Measurements from ENCODE around the gene PTPRE.

PTPRE gene

GRCh38 chr10:127874671-127875448, 32.0 kb upstream of the PTPRE start:
- H3K27me3 ChIP-seq (ENCODE audit: control insufficient read depth, insufficient read depth, low read length): no peaks in the 10 kb centered on the region
- H3K4me3 ChIP-seq (ENCODE audit: low read length): no peak overlapping the region
- H3K4me1 ChIP-seq (ENCODE audit: control insufficient read depth, insufficient read depth, low read length): no peaks in the 10 kb centered on the region
- H3K9ac ChIP-seq (ENCODE audit: low read length): no peak overlapping the region
- no peak overlapping the region for H3K27ac ChIP-seq (ENCODE audit: low read depth, low read length)
- no peaks in the 10 kb centered on the region for H3K36me3 ChIP-seq (ENCODE audit: control insufficient read depth, insufficient read depth, low read length)

DNA sequence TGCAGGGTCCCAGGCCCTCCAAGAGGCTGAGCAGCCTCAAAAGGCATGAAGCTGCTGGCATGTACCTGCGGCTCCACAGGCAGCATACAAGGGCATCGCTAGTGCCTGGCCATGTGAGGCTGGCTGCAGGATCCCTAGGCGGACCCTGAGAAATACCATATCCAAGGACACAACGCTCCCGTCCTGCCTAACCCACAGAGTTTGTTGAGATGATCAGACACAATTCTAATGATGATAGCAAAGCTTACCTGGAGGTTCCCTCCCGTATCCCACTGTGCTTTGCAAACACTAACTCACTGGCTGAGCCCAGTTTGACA, 31.5 kb upstream of the PTPRE start:
- Histone ChIP-seq H3K27me3 (ENCODE audit: control insufficient read depth, insufficient read depth, low read length) (no peaks in the 10 kb centered on the region), H3K27ac (ENCODE audit: low read depth, low read length) (no peak overlapping the region), H3K9ac (ENCODE audit: low read length) (no peak overlapping the region), H3K36me3 (ENCODE audit: control insufficient read depth, insufficient read depth, low read length) (no peaks in the 10 kb centered on the region), H3K4me3 (ENCODE audit: low read length) (no peak overlapping the region), H3K4me1 (ENCODE audit: control insufficient read depth, insufficient read depth, low read length) (no peaks in the 10 kb centered on the region)

DNA sequence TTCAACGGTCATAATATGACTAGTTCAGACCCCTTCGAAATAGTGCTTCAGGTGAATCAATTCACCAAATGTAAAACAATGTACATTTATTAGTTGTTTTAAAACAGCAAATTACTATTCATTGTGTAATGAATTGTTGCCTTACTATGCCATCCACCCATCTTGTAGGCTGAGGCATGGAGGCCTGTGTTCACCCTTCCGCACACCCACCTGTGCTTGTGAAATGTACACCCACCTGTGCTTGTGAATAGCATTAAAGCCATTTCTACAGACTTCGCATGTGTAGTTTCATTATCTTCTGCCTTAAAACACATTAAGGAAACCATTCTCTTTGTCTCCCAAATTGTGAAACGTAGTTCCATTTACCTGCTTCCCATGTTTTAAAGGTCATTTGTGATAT, 31.0 kb upstream of the PTPRE start:
- Histone ChIP-seq H3K9ac (ENCODE audit: low read length) (no peak overlapping the region), H3K27me3 (ENCODE audit: control insufficient read depth, insufficient read depth, low read length) (no peaks in the 10 kb centered on the region), H3K4me1 (ENCODE audit: control insufficient read depth, insufficient read depth, low read length) (no peaks in the 10 kb centered on the region)

DNA sequence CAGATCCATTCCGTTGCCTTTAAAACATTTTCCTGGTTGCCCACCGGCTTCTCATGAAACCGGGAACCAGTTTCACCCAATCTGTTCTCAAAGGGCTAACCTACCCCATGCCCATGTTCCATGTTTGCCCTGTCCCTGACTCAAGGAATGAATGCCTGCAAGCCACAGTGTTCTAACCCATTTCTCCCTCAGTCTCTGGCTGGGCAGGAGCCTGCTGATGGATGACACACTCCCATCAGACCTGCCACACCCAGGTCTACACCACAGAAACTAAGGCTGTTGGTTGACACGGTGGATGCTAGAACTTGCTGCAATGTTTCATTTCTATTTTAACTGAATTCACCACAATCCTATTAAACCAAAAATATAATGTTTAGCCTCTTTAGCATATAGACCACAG, 29.8 kb upstream of the PTPRE start:
- Histone ChIP-seq H3K9ac (ENCODE audit: low read length) (no peak overlapping the region), H3K27me3 (ENCODE audit: control insufficient read depth, insufficient read depth, low read length) (no peaks in the 10 kb centered on the region), H3K36me3 (ENCODE audit: control insufficient read depth, insufficient read depth, low read length) (no peaks in the 10 kb centered on the region), H3K27ac (ENCODE audit: low read depth, low read length) (no peak overlapping the region), H3K4me1 (ENCODE audit: control insufficient read depth, insufficient read depth, low read length) (no peaks in the 10 kb centered on the region), H3K4me3 (ENCODE audit: low read length) (no peak overlapping the region)

More for the DNA sequence above, 31.0 kb upstream of the PTPRE start:
- H3K4me3 ChIP-seq (ENCODE audit: low read length): no peak overlapping the region
- H3K27ac ChIP-seq (ENCODE audit: low read depth, low read length): no peak overlapping the region
- no peaks in the 10 kb centered on the region for H3K36me3 ChIP-seq (ENCODE audit: control insufficient read depth, insufficient read depth, low read length)

- Histone ChIP-seq H3K27me3 (ENCODE audit: control insufficient read depth, insufficient read depth, low read length) (no peaks in the 10 kb centered on the region), H3K4me3 (ENCODE audit: low read length) (no peak overlapping the region), H3K27ac (ENCODE audit: low read depth, low read length) (no peak overlapping the region), H3K9ac (ENCODE audit: low read length) (no peak overlapping the region), H3K4me1 (ENCODE audit: control insufficient read depth, insufficient read depth, low read length) (no peaks in the 10 kb centered on the region), H3K36me3 (ENCODE audit: control insufficient read depth, insufficient read depth, low read length) (no peaks in the 10 kb centered on the region)
These were observed 29.2 kb upstream of the PTPRE start for GRCh38 chr10:127877699-127878098.

GRCh38 chr10:127878475-127879055, 28.3 kb upstream of the PTPRE start:
- Histone ChIP-seq H3K36me3 (ENCODE audit: control insufficient read depth, insufficient read depth, low read length) (no peaks in the 10 kb centered on the region), H3K9ac (ENCODE audit: low read length) (no peak overlapping the region), H3K27me3 (ENCODE audit: control insufficient read depth, insufficient read depth, low read length) (no peaks in the 10 kb centered on the region), H3K4me1 (ENCODE audit: control insufficient read depth, insufficient read depth, low read length) (no peaks in the 10 kb centered on the region), H3K27ac (ENCODE audit: low read depth, low read length) (no peak overlapping the region), H3K4me3 (ENCODE audit: low read length) (no peak overlapping the region)

DNA sequence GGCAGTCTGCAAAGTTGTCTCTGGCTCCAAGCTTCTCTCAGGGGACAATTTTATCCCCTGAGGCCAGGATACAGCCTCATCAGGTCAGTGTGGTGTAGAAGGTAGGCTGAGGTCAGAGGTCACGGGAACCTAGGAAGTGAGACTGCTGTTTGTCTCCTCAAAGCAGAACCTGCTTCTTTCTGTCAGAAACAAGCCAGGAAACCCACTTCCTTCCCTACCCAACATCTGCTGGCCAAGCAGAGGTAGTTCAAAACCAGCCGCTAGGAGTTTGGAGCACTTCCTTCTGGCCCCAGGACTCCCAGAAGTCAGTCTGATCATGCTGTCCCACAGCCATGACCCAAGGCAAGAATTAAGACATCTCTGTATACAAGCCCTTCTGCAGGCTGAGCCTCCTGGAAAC, 26.3 kb upstream of the PTPRE start:
- Histone ChIP-seq H3K4me3 (ENCODE audit: low read length) (no peak overlapping the region), H3K4me1 (ENCODE audit: control insufficient read depth, insufficient read depth, low read length) (no peaks in the 10 kb centered on the region), H3K27ac (ENCODE audit: low read depth, low read length) (no peak overlapping the region)

DNA sequence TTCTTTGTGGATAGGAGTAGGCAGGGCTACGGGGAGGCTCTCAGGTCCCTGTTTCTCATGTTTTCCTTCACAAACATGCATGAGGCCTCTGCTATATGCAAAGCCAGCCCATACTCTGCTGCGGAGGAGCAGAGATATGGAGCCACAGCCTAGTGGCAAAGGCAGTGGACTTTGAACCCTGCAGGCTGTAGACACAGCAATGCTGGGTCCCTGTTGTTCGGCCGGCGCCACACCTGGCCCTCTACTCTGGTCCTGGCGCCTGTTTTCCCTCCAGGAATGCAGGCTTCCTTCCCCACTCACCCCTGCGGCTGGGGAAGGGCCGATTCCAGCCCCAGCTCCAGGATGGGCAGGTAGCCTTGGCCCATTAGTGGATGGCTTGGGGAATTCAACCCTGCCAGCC, 25.6 kb upstream of the PTPRE start:
- Histone ChIP-seq H3K4me3 (ENCODE audit: low read length) (no peak overlapping the region), H3K9ac (ENCODE audit: low read length) (no peak overlapping the region), H3K27ac (ENCODE audit: low read depth, low read length) (peak overlapping the region; percentile 21), H3K36me3 (ENCODE audit: control insufficient read depth, insufficient read depth, low read length) (no peaks in the 10 kb centered on the region), H3K27me3 (ENCODE audit: control insufficient read depth, insufficient read depth, low read length) (no peaks in the 10 kb centered on the region), H3K4me1 (ENCODE audit: control insufficient read depth, insufficient read depth, low read length) (no peaks in the 10 kb centered on the region)

More for the DNA sequence above, 26.3 kb upstream of the PTPRE start:
- Histone ChIP-seq H3K9ac (ENCODE audit: low read length) (no peak overlapping the region), H3K36me3 (ENCODE audit: control insufficient read depth, insufficient read depth, low read length) (no peaks in the 10 kb centered on the region), H3K27me3 (ENCODE audit: control insufficient read depth, insufficient read depth, low read length) (no peaks in the 10 kb centered on the region)

DNA sequence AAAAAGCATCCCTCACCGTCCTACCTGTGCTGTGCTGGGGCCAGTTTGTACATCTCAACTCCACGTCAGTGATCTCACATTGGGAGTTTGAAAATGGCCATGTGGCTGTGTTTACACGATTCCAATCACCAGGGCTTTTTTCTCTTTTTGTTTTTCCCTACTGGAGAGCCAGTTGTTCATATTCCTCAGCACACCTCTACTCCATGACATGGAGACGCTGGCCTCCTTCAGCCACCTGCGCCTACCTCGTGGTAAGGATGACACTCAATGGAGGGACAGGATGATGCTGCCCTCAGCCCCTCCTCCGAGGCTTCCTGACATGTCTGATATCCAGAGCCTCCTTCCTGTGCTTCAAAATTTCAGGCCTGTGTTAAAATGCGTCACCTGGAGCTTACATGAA, 24.5 kb upstream of the PTPRE start:
- H3K4me1 ChIP-seq (ENCODE audit: control insufficient read depth, insufficient read depth, low read length): no peaks in the 10 kb centered on the region

GRCh38 chr10:127882801-127883459, 24.0 kb upstream of the PTPRE start:
- no peak overlapping the region for H3K9ac ChIP-seq (ENCODE audit: low read length)
- no peaks in the 10 kb centered on the region for H3K4me1 ChIP-seq (ENCODE audit: control insufficient read depth, insufficient read depth, low read length)
- H3K4me3 ChIP-seq (ENCODE audit: low read length): no peak overlapping the region
- H3K27me3 ChIP-seq (ENCODE audit: control insufficient read depth, insufficient read depth, low read length): no peaks in the 10 kb centered on the region
- no peaks in the 10 kb centered on the region for H3K36me3 ChIP-seq (ENCODE audit: control insufficient read depth, insufficient read depth, low read length)
- no peak overlapping the region for H3K27ac ChIP-seq (ENCODE audit: low read depth, low read length)

More for the DNA sequence above, 24.5 kb upstream of the PTPRE start:
- H3K4me3 ChIP-seq (ENCODE audit: low read length): no peak overlapping the region
- no peak overlapping the region for H3K27ac ChIP-seq (ENCODE audit: low read depth, low read length)
- H3K9ac ChIP-seq (ENCODE audit: low read length): no peak overlapping the region
- no peaks in the 10 kb centered on the region for H3K36me3 ChIP-seq (ENCODE audit: control insufficient read depth, insufficient read depth, low read length)
- H3K27me3 ChIP-seq (ENCODE audit: control insufficient read depth, insufficient read depth, low read length): no peaks in the 10 kb centered on the region

DNA sequence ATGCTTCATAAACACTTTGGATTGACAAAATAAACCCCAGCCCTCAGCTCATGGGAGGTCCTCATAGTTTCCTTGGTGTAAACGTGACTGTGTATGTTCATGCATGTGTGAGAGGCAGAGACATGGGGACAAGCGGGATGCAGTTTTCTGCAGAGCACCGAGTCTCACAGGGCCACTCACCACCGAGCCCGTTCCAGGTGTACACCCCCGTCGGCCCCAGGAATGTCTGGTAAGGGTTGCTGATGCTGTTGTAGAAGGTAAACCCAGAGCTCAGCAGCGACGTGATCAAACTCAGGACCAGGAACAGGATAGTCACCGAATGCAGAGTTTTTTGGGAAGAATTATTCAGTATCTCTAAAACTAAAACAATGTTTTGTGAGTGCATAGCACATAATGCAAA, 23.4 kb upstream of the PTPRE start:
- no peaks in the 10 kb centered on the region for H3K27me3 ChIP-seq (ENCODE audit: control insufficient read depth, insufficient read depth, low read length)

DNA sequence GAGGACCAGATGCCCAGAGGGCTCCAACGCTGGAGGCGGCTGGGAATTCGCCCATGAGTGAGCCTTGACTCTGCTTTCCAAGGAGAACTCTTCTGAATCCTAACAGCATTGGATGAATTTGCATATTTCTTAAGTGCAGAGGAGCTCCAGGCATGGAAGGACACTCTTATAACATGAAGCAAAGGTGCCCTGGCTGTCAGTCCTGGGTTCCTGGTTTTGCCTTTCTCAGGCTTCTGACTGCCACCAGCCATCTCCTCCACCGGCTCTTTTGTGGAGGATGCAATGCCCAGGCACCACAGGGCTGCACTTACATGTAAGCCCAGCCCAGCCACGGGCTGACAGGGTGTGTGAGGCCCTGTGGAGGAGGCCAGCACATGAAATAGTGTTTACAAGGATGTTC, 22.4 kb upstream of the PTPRE start:
- Histone ChIP-seq H3K27ac (ENCODE audit: low read depth, low read length) (no peak overlapping the region), H3K27me3 (ENCODE audit: control insufficient read depth, insufficient read depth, low read length) (no peaks in the 10 kb centered on the region), H3K4me3 (ENCODE audit: low read length) (no peak overlapping the region), H3K9ac (ENCODE audit: low read length) (no peak overlapping the region), H3K4me1 (ENCODE audit: control insufficient read depth, insufficient read depth, low read length) (no peaks in the 10 kb centered on the region), H3K36me3 (ENCODE audit: control insufficient read depth, insufficient read depth, low read length) (no peaks in the 10 kb centered on the region)

More for the DNA sequence above, 23.4 kb upstream of the PTPRE start:
- H3K9ac ChIP-seq (ENCODE audit: low read length): no peak overlapping the region
- no peak overlapping the region for H3K27ac ChIP-seq (ENCODE audit: low read depth, low read length)
- H3K4me1 ChIP-seq (ENCODE audit: control insufficient read depth, insufficient read depth, low read length): no peaks in the 10 kb centered on the region
- H3K4me3 ChIP-seq (ENCODE audit: low read length): no peak overlapping the region
- no peaks in the 10 kb centered on the region for H3K36me3 ChIP-seq (ENCODE audit: control insufficient read depth, insufficient read depth, low read length)
